ACHN (cell line): ENCODE measurements around the gene CHSY1.
"Not testable (repeated sequence)": the region's sequence is repeated elsewhere in the genome, so short reads cannot be mapped to it uniquely, and the experiment has no call there.

ENCODE experiments used
- DNase-seq: peaks from one replicate; pipeline ENCODE4 v3.0.0-alpha.2; 2015
- in situ Hi-C: cut with HindIII; loops from 2 replicates; pipeline ENCODE4 v1.10.0; 2017; ENCODE audit warnings: low sequenced_read_pairs, low pct_ligation_motif_present, low pct_unique_long_range_greater_than_20kb

The CHSY1 gene

DNA sequence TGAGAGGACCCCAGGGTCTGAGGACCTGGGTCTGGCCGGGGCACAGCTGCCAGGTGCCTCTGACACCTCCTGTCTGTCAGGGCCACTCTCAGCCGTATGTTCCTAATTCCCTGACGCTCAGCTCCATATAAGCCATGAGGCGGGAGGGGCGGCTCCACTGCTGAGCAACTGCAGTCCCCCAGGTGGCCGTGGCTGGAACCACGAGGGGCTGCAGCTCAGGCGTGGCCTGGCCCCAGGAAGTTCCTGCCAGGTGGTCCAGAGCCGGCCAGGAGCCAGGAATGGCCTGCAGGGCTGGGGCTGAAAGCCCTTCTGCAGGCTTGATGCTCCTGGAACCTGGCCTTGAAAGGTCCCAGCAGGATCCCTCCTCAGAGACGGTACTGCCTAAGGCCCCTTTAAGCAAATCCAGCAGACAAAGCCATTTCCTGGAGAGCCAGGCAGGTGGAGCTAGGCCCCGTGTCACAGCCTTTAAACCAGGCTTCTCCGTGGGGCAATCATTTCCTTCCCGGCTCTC is 118.0 kb downstream of the CHSY1 start:
- in situ Hi-C loops: no loop called here
- no peak for DNase-seq

DNA sequence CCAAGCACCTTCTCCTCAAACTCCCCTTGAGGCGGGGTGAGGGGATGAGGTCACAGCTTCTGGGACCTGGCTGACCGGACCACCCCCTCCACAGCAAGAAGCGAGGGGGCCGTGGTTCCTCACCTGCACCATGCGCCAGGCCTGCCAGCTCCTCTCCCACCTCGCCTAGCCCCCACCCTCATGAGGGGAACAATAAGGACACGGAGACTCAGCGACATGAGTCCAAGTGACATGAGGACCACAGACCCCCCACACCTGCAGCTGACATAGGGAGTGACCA is 118.7 kb downstream of the CHSY1 start:
- in situ Hi-C loops: no loop called here

DNA sequence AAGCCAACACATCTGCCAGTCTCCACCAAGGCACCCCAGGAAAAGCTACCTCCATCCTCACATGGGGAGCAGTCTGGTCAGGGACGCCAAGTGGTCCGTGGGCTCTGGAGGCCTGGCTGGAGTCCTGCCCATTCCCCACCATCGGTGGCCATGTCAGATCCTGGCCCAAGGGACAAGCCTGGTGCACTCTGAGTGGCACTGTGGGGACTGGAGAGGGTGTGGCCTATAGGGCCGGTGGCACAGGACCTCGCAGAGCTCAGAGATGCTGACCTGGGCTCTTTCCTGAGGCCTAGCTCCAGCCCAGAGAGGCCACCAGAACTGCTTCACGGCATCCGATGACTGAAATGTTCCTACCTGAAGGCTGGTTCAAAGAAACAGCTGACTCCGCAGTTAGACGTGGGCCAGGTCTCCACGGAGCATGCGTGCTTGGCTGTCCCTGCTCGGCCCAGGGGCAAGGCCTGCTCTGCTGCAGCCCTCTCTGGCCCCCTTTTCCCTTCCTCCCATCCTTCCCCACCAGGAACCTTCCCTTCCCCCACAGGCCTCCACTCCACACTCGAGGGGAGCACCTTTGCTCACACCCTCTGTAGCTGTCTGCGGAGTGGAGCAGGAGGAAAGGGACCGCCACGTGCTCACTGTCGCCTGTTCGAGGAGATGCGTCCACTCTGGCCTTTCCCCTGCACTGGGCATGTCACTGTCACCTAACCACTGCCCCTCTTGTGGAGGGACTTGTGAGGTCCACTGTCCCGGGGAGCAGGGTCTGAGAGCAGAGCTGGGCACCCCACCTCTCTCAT is 119.3 kb downstream of the CHSY1 start:
- DNase-seq: no peak
- in situ Hi-C loops: no loop called here

More for the DNA sequence above, 118.7 kb downstream of the CHSY1 start:
- no peak for DNase-seq

DNA sequence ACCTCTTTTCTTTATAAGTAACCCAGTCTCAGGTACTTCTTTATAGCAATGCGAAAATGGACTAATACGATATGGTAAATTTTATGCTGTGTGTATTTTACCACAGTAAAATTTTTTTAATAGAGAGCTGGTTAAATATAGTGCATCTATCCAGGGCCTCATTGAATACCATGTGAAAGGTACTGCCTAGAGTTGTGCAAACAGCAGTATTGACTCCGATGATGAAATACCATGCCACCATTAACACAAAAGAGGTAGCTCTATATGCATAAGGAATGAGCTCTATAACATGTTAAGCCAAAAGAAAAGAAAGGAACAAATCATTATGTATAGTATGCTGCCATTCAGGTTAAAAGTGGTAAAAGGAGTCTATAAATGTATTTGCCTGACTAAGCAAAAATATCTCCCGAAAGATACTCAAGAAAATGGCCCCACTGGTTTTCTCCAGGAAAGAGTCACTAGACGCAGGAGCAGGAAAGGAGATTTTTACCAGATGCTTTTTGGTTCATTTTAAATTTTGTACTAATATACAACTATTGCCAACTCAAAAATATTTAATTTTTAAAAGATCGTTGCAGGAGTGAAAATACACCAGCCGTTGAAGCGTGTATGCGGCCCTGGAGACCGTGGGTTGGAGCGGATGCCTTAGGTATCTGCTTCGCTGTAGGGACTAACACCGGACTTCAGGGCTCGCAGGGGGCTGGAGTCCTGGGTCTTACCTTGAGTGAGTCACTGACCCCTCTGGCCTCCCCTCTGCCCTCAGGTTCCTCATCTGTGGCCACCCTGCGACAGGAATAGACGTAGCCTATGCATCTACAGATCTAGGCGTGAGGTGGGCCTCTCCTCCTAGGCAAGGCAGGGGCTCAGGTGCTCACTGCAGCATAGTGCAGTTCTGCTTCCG is 120.1 kb downstream of the CHSY1 start:
- in situ Hi-C loops: no loop called here
- DNase-seq: no peak

DNA sequence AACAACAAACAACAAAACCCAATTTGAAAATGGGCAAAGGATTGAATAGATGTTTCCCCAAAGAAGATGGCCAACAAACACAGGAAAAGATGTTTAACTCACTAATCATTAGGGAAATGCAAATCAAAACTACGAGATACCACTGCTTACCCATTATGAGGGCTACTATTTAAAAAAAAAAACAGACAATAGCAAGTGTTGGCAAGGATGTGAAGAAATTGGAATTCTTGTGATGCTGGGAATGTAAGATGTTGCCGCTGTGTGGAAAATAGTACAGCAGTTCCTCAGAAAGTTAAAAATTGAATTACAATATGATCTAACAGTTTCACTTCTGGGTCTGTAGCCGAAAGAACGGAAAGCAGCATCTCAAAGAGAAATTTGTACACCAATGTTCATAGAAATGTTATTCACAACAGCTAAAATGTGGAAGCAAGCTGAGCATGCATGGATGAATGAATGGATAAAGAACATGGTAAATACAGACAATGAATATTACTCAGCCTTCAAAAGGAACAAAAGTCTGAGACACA is 121.9 kb downstream of the CHSY1 start:
- DNase-seq: no peak
- in situ Hi-C loops: no loop called here

DNA sequence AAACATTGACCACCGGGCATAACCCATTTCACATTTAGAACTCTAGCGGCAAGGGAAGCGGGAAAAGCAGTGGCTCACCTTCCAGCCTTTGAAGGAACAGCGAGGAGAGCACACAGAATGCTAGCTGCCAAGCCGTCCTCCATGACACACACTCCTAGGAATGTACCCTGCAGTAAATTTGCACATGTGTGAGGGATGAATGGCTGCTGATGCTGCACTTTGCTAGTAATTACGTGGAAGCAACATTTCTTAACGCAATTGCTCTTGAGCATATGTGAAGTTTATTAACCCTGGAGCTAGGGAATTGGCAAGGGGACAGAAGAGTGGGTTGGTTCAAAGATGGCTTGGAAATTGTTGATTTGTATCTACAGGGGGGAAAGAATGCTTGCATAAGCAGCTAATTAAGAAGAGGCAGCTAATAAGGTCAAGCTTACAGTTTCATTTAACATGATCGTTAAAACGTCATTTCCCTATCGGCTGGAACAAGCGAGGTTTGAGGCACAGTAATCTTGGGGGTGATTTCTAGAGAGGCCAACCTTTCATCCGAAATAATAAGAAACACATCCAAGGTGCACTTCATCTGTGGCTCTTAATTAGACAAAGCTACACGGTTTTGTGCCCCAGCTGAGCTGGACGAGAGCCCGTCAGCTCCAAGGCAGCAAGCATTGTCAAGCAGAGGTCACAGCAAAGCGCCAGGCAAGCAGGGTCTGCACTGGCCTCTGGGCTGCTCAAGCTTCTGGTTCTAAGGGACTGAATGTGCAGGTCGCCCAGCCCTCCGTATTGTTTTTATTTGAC is 123.4 kb downstream of the CHSY1 start:
- peak; percentile 42 for DNase-seq
- in situ Hi-C loops: no loop called here

DNA sequence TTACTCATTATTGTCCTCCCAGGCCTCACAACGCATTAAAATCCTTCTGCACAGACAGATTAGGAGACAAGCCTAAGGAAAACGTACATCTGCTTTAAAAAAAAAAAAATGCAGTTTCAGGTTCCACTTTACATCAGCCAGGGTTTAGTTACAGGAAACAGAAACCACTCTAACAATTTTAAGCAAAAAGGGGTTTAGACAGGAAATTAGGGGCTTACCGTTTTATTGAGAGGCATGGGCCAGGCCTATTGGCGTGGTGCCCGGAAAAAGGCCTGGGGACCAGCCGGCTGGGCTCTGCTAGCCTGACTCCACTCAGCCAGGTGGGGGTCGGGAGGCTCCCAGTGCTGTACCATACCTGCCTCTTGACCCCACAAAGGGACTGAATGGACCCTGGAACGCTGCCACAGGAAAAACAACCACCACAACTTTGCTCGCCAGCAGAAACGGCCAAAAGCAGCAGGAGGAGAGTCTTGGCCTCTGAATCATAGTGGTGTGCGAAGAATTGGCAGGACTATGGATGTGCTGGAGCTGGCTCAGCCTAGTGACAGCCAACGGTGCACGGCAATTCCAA is 124.3 kb downstream of the CHSY1 start:
- in situ Hi-C loops: no loop called here

DNA sequence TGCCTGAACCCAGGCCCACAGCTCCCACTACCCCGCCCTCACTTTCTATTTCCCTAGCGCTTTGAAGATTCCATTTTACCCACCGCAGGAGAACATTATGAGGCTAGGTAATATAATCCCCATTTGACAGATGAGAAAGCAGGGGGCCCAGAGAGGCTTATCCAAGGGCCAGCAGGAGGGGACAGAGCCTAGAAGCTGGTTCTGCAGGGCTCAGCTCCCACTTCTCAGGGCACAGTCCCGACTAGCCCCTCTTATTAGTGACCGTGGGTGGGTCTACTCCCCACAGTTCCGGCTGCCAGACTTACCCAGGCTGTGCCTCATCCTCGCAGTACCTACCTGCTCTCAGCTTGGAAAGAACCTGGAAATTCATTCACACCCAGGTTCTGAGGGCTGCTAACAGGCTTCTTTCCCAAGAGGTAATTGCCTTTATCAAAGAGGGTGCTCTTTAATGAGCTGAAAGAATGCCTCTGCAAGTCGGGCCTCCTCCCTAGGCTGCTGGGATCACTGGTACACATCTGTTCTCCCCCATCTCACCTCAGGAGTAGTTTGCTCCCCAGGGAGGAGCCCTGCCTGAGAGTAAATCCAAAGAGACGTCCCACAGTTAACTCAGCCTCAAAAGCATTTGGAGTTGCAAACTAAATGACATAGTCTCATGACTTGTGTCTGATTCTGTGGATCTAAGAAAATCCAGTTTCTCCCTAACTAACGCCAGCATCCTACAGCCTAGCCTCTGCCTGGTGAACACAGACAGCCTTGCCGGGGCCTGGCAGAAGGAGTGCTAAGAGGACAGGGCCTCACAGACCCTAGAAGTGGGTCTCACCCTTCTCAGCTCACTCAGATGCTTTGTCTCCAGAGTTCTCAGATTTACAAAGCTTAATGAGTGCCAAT is 125.0 kb downstream of the CHSY1 start:
- in situ Hi-C loops: no loop called here
- no peak for DNase-seq

More for the DNA sequence above, 124.3 kb downstream of the CHSY1 start:
- peak; percentile 64 for DNase-seq

DNA sequence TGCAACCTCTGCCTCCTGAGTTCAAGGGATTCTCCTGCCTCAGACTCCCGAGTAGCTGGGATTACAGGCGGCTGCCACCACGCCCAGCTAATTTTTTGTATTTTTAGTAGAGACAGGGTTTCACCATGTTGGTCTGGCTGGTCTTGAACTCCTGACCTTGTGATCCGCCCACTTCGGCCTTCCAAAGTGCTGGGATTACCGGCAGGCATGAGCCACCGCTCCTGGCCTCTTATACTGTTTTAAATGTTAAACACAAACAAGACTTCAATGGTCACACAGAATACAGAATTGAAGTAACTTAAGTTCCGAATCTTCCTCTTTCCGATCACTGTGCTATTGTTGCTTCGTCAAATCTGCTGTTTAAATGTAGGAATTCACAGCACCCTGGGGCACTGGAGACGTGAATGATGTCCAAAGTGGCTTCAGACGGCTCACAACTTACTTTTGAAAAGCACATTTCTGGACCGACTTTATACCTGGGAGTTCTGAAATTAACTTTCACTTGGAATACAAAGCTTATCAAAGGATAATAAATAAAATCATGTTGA is 125.9 kb downstream of the CHSY1 start:
- in situ Hi-C loops, DNase-seq: not testable (repeated sequence)
